Transverse colon (tissue), 4 donors: ENCODE measurements around the gene SWSAP1.

Source experiments
- CTCF ChIP-seq, 5 experiments: fragments of 200-600 bp in 3 of 5; fragments of 450-650 bp in 2 of 5; sonication (generic) in 3 of 5; IDR thresholded peaks; 1 replicate in 2 of 5; 2 replicates in 3 of 5; pipeline ENCODE4 v1.5.1; 2016 to 2017; ENCODE audit warnings: antibody characterized with exemption in 5 of 5, inconsistent platforms in 3 of 5, mild to moderate bottlenecking in 2 of 5, moderate library complexity in 1 of 5
- EP300 ChIP-seq: sonication (generic); formaldehyde crosslinking; IDR thresholded peaks from one replicate; pipeline ENCODE4 v1.6.1; 2017; ENCODE audit warnings: antibody characterized with exemption, low read depth
- POLR2AphosphoS5 ChIP-seq, 3 donors: sonication (generic); formaldehyde crosslinking; IDR thresholded peaks; one replicate each; pipeline ENCODE4 v1.6.1; 2016; ENCODE audit warnings: antibody characterized with exemption in 3 of 3

- TF ChIP-seq EP300: no peak
- peak; percentile 72 to 92 (median 82) for TF ChIP-seq CTCF (IDR thresholded peaks at IDR 0.05)
- TF ChIP-seq POLR2AphosphoS5 (IDR thresholded peaks at IDR 0.05): peak; percentile 95 to 97 (median 96)
Measured at GRCh38 chr19:11380653-11381537, 6.4 kb downstream of the SWSAP1 start.
